HepG2 (cell line): ENCODE measurements around the gene ANKRD13C. TPM values are rescaled to one million over a fixed set of nuclear protein-coding genes. Genes with fewer than 3 reads are reported as not detected.

Experiments
- ATRX ChIP-seq: sonication (generic); formaldehyde crosslinking; IDR thresholded peaks from 2 replicates; pipeline ENCODE4 v1.4.0; 2020; ENCODE audit warnings: missing genetic modification reagents, borderline replicate concordance
- DDIT3 ChIP-seq: sonication (generic); formaldehyde crosslinking; IDR thresholded peaks from 2 replicates; pipeline ENCODE4 v1.4.0; 2020; ENCODE audit warnings: mild to moderate bottlenecking, missing genetic modification reagents
- JARID2 ChIP-seq: sonication (generic); formaldehyde crosslinking; IDR thresholded peaks from 2 replicates; pipeline ENCODE4 v1.8.1; 2023; ENCODE audit warnings: missing genetic modification reagents, inconsistent platforms; ENCODE audit not compliant: insufficient replicate concordance
- KAT2B ChIP-seq: fragments of 150-350 bp; IDR thresholded peaks from 2 replicates; pipeline ENCODE4 v1.6.1; 2014; ENCODE audit warnings: low read depth, low read length, borderline replicate concordance
- KLF15 ChIP-seq: sonication (generic); formaldehyde crosslinking; IDR thresholded peaks from 2 replicates; pipeline ENCODE4 v1.8.1; 2023; ENCODE audit warnings: borderline replicate concordance, mild to moderate bottlenecking, inconsistent platforms, missing genetic modification reagents, mixed read lengths
- MAFF ChIP-seq: IDR thresholded peaks from 2 replicates; pipeline ENCODE4 v1.6.1; 2011; ENCODE audit warnings: low read depth, low read length, improper control_type of control experiment
- MXD4 ChIP-seq: IDR thresholded peaks from 2 replicates; pipeline ENCODE4 v1.6.1; 2016; ENCODE audit warnings: mild to moderate bottlenecking, missing biosample characterization, missing genetic modification reagents
- NCOA1 ChIP-seq: sonication (generic); formaldehyde crosslinking; IDR thresholded peaks from 2 replicates; pipeline ENCODE4 v1.9.0; 2021; ENCODE audit warnings: missing genetic modification reagents
- REXO4 ChIP-seq: sonication (generic); formaldehyde crosslinking; IDR thresholded peaks from 2 replicates; pipeline ENCODE4 v1.8.0; 2022; ENCODE audit warnings: missing genetic modification reagents, mild to moderate bottlenecking, borderline replicate concordance
- SAFB2 ChIP-seq: sonication (generic); formaldehyde crosslinking; IDR thresholded peaks from 2 replicates; pipeline ENCODE4 v1.5.1; 2020; ENCODE audit warnings: missing genetic modification reagents, low read depth, mild to moderate bottlenecking, borderline replicate concordance
- SP4 ChIP-seq: sonication (generic); formaldehyde crosslinking; IDR thresholded peaks from 2 replicates; pipeline ENCODE4 v1.8.1; 2023; ENCODE audit warnings: mild to moderate bottlenecking, missing genetic modification reagents
- SRSF1 ChIP-seq: fragments of 200-400 bp; formaldehyde crosslinking; optimal IDR thresholded peaks from 2 replicates; pipeline ENCODE3; 2017; ENCODE audit warnings: mild to moderate bottlenecking, low read depth, low read length, moderate library complexity
- SRSF9 ChIP-seq: fragments of 200-400 bp; formaldehyde crosslinking; IDR thresholded peaks from 2 replicates; pipeline ENCODE4 v1.6.1; 2018; ENCODE audit warnings: borderline replicate concordance, mild to moderate bottlenecking, low read depth, low read length; ENCODE audit not compliant: insufficient read depth, poor library complexity, severe bottlenecking
- SUZ12 ChIP-seq: fragments of 150-350 bp; IDR thresholded peaks from 2 replicates; pipeline ENCODE4 v1.6.1; 2014; ENCODE audit warnings: low read depth, low read length
- ZBTB46 ChIP-seq: sonication (generic); formaldehyde crosslinking; IDR thresholded peaks from 2 replicates; pipeline ENCODE4 v1.4.0; 2020; ENCODE audit warnings: mild to moderate bottlenecking, missing genetic modification reagents, borderline replicate concordance
- ZC3H4 ChIP-seq: sonication (generic); formaldehyde crosslinking; IDR thresholded peaks from 2 replicates; pipeline ENCODE4 v1.4.0; 2020; ENCODE audit warnings: missing genetic modification reagents, borderline replicate concordance
- ZNF251 ChIP-seq: sonication (generic); formaldehyde crosslinking; IDR thresholded peaks from 2 replicates; pipeline ENCODE4 v1.9.0; 2021; ENCODE audit warnings: mild to moderate bottlenecking, missing genetic modification reagents
- ZNF510 ChIP-seq: sonication (generic); formaldehyde crosslinking; IDR thresholded peaks from 2 replicates; pipeline ENCODE4 v1.4.0; 2020; ENCODE audit warnings: low read depth, mild to moderate bottlenecking, missing genetic modification reagents
- ZNF772 ChIP-seq: sonication (generic); formaldehyde crosslinking; IDR thresholded peaks from 2 replicates; pipeline ENCODE4 v1.5.0; 2020; ENCODE audit warnings: mild to moderate bottlenecking, missing genetic modification reagents
- polyA plus RNA-seq, 8 experiments: library from polyadenylated mRNA; depleted of rRNA in 3 of 8; stranded (reverse) in 7 of 8; unstranded in 1 of 8; fragments of >200 nt; fragmentation: Illumina TruSeq in 4 of 8; extraction: Trizol in 4 of 8; gene quantifications; 2 replicates each; pipeline versions ENCODE4 v1.2.1 to v1.2.3, GENCODE V29; 2011 to 2016; ENCODE audit warnings: low read depth in 4 of 8, missing spikeins in 1 of 8, mixed read lengths in 1 of 8; ENCODE audit not compliant: insufficient read depth in 1 of 8
- total RNA-seq, 5 experiments: library from RNA; depleted of rRNA; stranded (reverse); fragments of >200 nt; fragmentation: Illumina TruSeq; extraction: Trizol; gene quantifications; 2 replicates each; pipeline ENCODE4 v1.2.3, GENCODE V29; 2016; ENCODE audit warnings: low read depth in 1 of 5
- TF ChIP-seq, protein P1 (sequence below): IDR thresholded peaks from 2 replicates; pipeline ENCODE4 v1.4.0; 2020; ENCODE audit warnings: mild to moderate bottlenecking, missing genetic modification reagents
- TF ChIP-seq, protein P2 (sequence below): sonication (generic); formaldehyde crosslinking; IDR thresholded peaks from 2 replicates; pipeline ENCODE4 v1.5.1; 2020; ENCODE audit warnings: missing genetic modification reagents, mild to moderate bottlenecking, borderline replicate concordance

The ANKRD13C gene
- total and polyA plus RNA-seq, 2 of the 13 experiments (the other 11 are each of a cell fraction or from before 2014, with no cell fraction given): 6.2 to 17.6 TPM

DNA sequence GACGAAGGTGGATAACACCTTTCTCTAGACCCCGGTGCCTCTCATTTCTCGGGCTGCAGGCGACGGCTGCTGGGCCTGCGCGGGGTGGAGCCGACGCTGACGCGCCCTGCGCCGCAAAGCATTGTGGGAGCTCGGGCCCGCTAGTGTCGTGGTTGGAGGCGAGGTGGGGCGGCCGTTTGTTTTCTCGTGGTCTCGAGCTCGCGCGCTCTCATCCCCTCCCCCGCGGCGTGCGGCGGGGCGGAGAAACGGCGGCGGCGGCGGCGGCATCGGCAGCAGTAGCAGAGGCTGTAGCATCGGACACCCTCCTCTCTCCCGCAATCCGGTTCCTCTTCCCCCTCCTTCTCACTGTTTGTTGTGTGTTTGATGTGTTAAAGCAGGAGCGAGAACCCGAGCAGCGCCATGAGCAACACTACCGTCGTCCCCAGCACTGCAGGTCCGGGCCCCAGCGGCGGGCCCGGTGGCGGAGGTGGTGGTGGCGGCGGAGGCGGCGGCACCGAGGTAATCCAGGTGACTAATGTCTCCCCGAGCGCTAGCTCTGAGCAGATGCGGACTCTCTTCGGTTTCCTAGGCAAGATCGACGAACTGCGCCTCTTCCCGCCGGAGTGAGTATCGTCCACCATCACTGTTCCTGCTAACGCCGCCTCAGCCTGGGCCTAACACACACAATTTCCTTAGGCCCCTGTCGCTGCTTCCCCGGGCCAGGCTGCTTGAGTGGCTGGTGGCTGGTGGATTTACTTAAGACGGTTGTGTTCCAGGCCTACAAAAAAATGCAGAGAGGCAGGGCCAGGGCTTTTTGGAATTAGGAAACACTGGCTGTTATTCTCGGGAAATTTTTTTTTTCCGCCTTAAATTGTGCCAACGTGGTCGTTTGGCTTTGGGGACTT lies 133.0 kb downstream of the ANKRD13C start, which contains the start of gene SRSF11 (continued):
- TF ChIP-seq, protein P1, sequence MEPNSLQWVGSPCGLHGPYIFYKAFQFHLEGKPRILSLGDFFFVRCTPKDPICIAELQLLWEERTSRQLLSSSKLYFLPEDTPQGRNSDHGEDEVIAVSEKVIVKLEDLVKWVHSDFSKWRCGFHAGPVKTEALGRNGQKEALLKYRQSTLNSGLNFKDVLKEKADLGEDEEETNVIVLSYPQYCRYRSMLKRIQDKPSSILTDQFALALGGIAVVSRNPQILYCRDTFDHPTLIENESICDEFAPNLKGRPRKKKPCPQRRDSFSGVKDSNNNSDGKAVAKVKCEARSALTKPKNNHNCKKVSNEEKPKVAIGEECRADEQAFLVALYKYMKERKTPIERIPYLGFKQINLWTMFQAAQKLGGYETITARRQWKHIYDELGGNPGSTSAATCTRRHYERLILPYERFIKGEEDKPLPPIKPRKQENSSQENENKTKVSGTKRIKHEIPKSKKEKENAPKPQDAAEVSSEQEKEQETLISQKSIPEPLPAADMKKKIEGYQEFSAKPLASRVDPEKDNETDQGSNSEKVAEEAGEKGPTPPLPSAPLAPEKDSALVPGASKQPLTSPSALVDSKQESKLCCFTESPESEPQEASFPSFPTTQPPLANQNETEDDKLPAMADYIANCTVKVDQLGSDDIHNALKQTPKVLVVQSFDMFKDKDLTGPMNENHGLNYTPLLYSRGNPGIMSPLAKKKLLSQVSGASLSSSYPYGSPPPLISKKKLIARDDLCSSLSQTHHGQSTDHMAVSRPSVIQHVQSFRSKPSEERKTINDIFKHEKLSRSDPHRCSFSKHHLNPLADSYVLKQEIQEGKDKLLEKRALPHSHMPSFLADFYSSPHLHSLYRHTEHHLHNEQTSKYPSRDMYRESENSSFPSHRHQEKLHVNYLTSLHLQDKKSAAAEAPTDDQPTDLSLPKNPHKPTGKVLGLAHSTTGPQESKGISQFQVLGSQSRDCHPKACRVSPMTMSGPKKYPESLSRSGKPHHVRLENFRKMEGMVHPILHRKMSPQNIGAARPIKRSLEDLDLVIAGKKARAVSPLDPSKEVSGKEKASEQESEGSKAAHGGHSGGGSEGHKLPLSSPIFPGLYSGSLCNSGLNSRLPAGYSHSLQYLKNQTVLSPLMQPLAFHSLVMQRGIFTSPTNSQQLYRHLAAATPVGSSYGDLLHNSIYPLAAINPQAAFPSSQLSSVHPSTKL: peak; percentile 66
- TF ChIP-seq MAFF (no peak), DDIT3 (no peak), ZC3H4 (CRISPR knock-in tag) (no peak), ZBTB46 (CRISPR knock-in tag) (no peak), NCOA1 (CRISPR knock-in tag) (peak; percentile 51; the same call in 1 of the 2 replicates), ZNF510 (CRISPR knock-in tag) (0 out of 2 replicates have a peak, but pooled peaks have one; percentile 54), MXD4 (CRISPR knock-in tag) (peak; percentile 85; the same call in 1 of the 2 replicates), SP4 (CRISPR knock-in tag) (no peak), KLF15 (CRISPR knock-in tag) (no peak), ATRX (CRISPR knock-in tag) (no peak), JARID2 (no peak), SRSF1 (peak; percentile 47), SUZ12 (peak; percentile 62), KAT2B (no peak), ZNF251 (CRISPR knock-in tag) (no peak), REXO4 (CRISPR knock-in tag) (no peak), SRSF9 (no peak), SAFB2 (CRISPR knock-in tag) (peak; percentile 51; the same call in 1 of the 2 replicates), ZNF772 (CRISPR knock-in tag) (peak; percentile 71)
- TF ChIP-seq, protein P2, sequence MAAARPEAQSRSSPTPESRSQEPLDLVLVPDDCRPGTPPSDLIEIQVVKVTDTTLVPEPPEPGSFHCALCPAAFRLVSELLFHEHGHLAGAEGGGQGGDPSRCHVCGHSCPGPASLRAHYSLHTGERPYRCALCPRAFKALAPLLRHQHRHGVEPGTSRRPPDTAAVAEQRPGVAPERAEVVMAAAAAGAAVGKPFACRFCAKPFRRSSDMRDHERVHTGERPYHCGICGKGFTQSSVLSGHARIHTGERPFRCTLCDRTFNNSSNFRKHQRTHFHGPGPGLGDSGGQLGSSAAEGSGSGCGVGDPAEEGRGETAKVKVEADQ: peak; percentile 34; the same call in 1 of the 2 replicates
